ENCODE data around the gene SMCO4.

The SMCO4 gene

DNA sequence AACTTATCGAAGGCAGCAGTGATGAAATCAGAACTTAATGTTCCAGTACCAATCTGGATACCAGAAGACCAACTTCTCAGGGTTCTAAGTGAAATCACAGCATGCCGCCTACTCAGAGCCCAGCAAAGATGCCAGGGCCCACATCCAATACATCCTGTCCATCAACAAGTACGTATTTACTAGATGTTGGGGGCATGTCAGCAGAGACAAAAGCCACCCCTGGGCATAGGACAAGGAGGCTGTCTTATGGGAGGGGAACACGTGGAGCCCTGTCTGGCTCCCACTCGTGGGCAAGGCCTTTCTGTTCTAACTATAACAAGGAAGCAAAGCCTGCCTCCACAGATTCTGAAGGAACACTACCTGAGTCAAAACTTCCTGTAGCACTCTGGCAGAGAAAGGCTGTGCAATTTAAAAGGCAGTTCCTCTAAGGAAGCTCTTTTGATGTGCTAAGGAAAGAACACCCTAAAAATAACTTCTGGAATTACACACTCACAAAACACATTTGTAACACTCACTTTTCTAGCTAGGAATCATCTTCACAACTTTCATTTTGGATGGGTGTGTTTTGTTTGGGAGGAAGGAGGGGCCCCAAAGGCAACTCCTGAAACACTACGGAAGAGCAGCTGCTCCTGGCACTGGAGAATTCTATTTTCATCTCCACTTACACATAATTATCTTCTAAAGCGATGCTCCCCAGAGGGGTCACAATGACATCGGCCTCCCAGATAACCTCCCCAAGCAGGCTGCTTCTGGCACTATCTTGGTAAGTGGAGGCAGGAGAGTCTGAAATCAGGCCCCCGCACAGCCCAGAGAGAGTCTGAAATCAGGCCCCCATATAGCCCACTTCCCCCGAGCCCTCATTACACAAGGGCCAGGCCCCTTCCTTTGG is 14.2 kb downstream of the SMCO4 start:
- Histone ChIP-seq H3K4me3 (ENCODE audit: extremely low read depth, insufficient read depth, low read length, poor library complexity, severe bottlenecking) (no peak overlapping the region), H3K9me3 (ENCODE audit: control insufficient read depth, low read length) (no peaks in the 10 kb centered on the region), H3K27ac (ENCODE audit: low read depth, low read length, severe bottlenecking) (peak overlapping the region; percentile 6), H3K4me1 (ENCODE audit: control insufficient read depth, insufficient read depth, low read length, poor library complexity, severe bottlenecking) (peaks cover 13% of the 10 kb centered on the region), H3K36me3 (ENCODE audit: control insufficient read depth, insufficient read depth, low read length) (no peaks in the 10 kb centered on the region)
- WGBS, 2 experiments (ENCODE audit: insufficient coverage in 2 of 2) = 51 to 100% methylated on average over 1 to 2 of the region's 10 CpGs

DNA sequence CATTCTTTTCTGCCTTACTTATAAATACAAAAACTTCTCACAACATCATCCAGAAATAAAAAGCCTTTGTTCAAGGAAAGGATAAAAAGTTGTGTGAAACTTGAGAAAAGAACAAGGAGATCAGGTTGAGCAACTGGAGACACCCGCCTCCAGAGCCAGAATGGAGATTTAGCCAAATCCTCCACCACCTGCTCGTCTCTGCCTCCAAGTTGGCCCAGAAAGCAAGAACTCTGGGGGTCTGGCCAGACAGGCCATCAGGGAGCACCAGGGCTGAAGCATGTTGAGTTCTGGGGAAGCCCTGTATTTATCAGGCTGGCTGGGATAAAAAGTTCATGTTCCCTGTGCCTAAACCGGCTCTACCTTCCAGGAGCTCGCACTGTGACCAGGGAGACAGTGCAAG is 14.9 kb downstream of the SMCO4 start:
- Histone ChIP-seq H3K4me3 (ENCODE audit: extremely low read depth, insufficient read depth, low read length, poor library complexity, severe bottlenecking) (no peak overlapping the region), H3K4me1 (ENCODE audit: control insufficient read depth, insufficient read depth, low read length, poor library complexity, severe bottlenecking) (peaks cover 13% of the 10 kb centered on the region), H3K36me3 (ENCODE audit: control insufficient read depth, insufficient read depth, low read length) (no peaks in the 10 kb centered on the region), H3K27ac (ENCODE audit: low read depth, low read length, severe bottlenecking) (no peak overlapping the region), H3K9me3 (ENCODE audit: control insufficient read depth, low read length) (no peaks in the 10 kb centered on the region)
- 84 to 100% methylated on average over 3 of the region's 4 CpGs for WGBS, 2 experiments (ENCODE audit: insufficient coverage in 2 of 2)

DNA sequence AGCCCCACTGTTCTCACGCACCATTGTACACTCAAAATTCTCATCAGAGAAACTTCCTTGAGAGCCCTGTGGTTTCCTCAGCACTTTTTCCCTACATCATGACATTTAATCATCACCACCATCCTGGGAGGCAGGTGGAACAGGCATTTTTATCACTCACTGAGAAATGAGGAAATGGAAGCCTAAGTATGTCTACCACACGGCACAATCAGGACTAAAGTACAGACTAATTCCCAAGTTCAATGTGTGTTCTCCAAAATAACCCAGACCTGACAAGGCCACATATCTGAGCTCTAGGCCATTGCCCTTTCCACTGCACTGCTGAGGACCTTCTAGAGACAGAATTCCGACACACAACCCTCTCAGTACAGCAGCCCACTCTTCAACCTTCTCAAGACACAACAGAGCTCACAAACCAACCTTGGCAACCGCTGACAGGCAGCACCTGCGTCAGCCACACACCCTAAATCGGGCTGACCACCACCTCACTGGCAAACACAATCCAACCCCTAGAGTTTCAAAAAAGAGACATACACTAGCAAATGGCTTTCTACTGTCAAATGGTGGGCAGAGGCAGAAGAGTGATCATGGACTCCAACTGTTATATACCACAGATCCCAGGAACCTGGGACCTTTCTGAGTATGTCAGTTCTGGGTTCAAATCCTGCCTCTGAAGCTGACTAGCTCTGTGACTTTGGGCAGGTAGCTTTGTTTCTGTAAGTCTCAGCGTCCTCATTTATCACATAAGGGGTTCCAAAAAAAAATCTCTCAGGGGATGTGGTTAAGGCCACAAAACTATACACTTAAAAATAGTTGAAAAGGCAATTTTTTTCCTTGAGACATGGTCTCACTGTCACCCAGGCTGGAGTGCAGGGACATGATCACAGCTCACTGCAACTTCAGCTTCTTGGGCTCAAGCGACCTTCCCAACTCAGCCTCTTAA is 16.3 kb downstream of the SMCO4 start:
- Histone ChIP-seq H3K27ac (ENCODE audit: low read depth, low read length, severe bottlenecking) (no peak overlapping the region), H3K9me3 (ENCODE audit: control insufficient read depth, low read length) (no peaks in the 10 kb centered on the region), H3K36me3 (ENCODE audit: control insufficient read depth, insufficient read depth, low read length) (no peaks in the 10 kb centered on the region), H3K4me1 (ENCODE audit: control insufficient read depth, insufficient read depth, low read length, poor library complexity, severe bottlenecking) (peaks cover 13% of the 10 kb centered on the region), H3K4me3 (ENCODE audit: extremely low read depth, insufficient read depth, low read length, poor library complexity, severe bottlenecking) (no peak overlapping the region)
- WGBS, 2 experiments (ENCODE audit: insufficient coverage in 2 of 2) = 87 to 91% methylated on average over 5 to 6 of the region's 8 CpGs

DNA sequence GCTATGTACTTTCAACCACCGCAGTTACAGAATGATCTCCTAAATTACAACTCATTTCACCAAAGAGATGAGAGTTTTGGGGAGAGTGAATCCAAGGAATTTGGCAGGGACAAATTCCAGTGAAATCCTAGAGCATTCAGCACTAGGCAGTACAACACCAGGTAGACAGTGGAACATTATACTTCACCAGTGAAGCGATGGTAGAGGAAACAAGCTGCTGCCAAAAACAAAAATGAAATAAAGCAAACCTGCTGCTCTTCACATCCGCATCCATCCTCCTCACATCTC is 16.9 kb downstream of the SMCO4 start:
- Histone ChIP-seq H3K9me3 (ENCODE audit: control insufficient read depth, low read length) (no peaks in the 10 kb centered on the region), H3K4me3 (ENCODE audit: extremely low read depth, insufficient read depth, low read length, poor library complexity, severe bottlenecking) (no peak overlapping the region), H3K4me1 (ENCODE audit: control insufficient read depth, insufficient read depth, low read length, poor library complexity, severe bottlenecking) (peaks cover 13% of the 10 kb centered on the region), H3K36me3 (ENCODE audit: control insufficient read depth, insufficient read depth, low read length) (no peaks in the 10 kb centered on the region), H3K27ac (ENCODE audit: low read depth, low read length, severe bottlenecking) (no peak overlapping the region)
- 79 to 89% methylated on average over 2 of the region's 3 CpGs for WGBS, 2 experiments (ENCODE audit: insufficient coverage in 2 of 2)

DNA sequence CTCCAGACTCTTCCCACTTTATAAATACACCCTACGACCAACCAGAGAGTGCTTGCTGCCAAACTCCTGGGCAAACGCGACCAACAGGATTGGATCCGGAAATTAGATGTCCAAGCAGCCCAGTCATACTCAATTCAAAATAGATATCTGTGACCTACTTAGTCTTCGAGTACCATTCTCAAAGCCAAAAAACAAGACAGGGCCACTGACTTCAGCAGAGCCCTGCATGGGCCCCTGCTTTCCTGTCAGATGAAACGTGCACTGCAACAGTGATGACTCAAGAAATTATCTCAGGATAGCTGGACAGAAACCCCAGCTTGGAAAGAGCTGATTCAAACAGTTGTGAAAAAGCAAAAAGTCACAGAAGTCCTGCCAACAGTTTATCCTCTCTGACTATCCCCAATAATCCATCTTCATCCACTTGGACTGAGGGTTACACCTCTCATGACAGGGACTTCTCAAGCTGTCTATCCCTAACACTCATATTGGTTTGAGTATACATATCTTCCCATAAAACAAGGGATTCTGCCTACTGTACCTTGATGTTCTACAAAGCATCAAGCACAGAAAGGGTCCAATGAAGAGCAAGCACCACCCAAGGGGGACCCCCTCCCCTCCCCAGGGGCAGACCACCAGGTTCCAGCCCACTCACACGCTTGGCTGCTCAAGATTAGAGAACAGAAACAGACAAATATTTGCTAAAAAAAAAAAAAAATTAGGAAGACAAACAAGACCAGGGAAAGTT is 17.4 kb downstream of the SMCO4 start:
- Histone ChIP-seq H3K36me3 (ENCODE audit: control insufficient read depth, insufficient read depth, low read length) (no peaks in the 10 kb centered on the region), H3K4me1 (ENCODE audit: control insufficient read depth, insufficient read depth, low read length, poor library complexity, severe bottlenecking) (peaks cover 13% of the 10 kb centered on the region), H3K4me3 (ENCODE audit: extremely low read depth, insufficient read depth, low read length, poor library complexity, severe bottlenecking) (no peak overlapping the region), H3K27ac (ENCODE audit: low read depth, low read length, severe bottlenecking) (no peak overlapping the region), H3K9me3 (ENCODE audit: control insufficient read depth, low read length) (no peaks in the 10 kb centered on the region)
- 77 to 89% methylated on average over 6 of the region's 7 CpGs for WGBS, 2 experiments (ENCODE audit: insufficient coverage in 2 of 2)

DNA sequence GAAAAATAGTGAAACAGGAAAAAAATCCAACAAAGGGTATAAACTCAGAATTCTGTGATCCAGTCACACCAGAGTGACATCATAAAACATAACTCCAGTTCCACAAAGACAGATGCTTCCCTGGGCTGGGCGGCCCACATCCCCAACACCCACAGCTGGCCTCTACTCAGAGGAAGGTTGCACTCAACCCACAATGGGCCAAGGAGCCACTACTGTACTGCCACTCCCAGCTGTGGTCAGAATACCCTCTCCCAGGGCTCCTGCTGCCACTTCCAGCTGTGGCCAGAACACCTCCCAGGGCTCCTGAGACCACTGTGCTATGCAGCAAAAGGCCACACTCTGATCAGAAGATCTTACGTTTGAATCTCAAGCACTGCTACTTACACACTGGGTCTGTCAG is 18.3 kb downstream of the SMCO4 start:
- Histone ChIP-seq H3K36me3 (ENCODE audit: control insufficient read depth, insufficient read depth, low read length) (no peaks in the 10 kb centered on the region), H3K9me3 (ENCODE audit: control insufficient read depth, low read length) (no peaks in the 10 kb centered on the region), H3K27ac (ENCODE audit: low read depth, low read length, severe bottlenecking) (no peak overlapping the region), H3K4me1 (ENCODE audit: control insufficient read depth, insufficient read depth, low read length, poor library complexity, severe bottlenecking) (peaks cover 13% of the 10 kb centered on the region), H3K4me3 (ENCODE audit: extremely low read depth, insufficient read depth, low read length, poor library complexity, severe bottlenecking) (no peak overlapping the region)
- 92 to 100% methylated on average over 1 to 2 of the region's 2 CpGs for WGBS, 2 experiments (ENCODE audit: insufficient coverage in 2 of 2)

DNA sequence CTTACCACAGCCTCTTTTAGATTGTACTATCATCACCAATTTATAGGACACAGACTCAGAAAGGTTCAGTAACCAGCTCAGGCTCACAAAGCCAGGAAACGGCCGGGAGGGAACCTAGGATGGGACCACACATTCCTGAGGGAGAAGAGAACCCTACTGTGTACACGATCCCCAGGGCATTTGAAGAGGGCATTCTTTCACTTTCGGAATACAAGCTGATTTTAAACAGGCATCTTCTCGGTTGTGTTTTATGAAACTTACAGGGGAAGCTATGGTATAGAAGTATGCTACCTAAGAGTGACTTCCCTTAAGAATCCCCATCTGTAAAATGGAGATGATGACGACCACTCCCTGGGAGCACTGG is 19.0 kb downstream of the SMCO4 start:
- Histone ChIP-seq H3K4me1 (ENCODE audit: control insufficient read depth, insufficient read depth, low read length, poor library complexity, severe bottlenecking) (peaks cover 10% of the 10 kb centered on the region), H3K36me3 (ENCODE audit: control insufficient read depth, insufficient read depth, low read length) (no peaks in the 10 kb centered on the region), H3K27ac (ENCODE audit: low read depth, low read length, severe bottlenecking) (no peak overlapping the region), H3K9me3 (ENCODE audit: control insufficient read depth, low read length) (no peaks in the 10 kb centered on the region), H3K4me3 (ENCODE audit: extremely low read depth, insufficient read depth, low read length, poor library complexity, severe bottlenecking) (no peak overlapping the region)
- WGBS, 2 experiments (ENCODE audit: insufficient coverage in 2 of 2) = 85 to 90% methylated on average over 2 to 5 of the region's 6 CpGs

DNA sequence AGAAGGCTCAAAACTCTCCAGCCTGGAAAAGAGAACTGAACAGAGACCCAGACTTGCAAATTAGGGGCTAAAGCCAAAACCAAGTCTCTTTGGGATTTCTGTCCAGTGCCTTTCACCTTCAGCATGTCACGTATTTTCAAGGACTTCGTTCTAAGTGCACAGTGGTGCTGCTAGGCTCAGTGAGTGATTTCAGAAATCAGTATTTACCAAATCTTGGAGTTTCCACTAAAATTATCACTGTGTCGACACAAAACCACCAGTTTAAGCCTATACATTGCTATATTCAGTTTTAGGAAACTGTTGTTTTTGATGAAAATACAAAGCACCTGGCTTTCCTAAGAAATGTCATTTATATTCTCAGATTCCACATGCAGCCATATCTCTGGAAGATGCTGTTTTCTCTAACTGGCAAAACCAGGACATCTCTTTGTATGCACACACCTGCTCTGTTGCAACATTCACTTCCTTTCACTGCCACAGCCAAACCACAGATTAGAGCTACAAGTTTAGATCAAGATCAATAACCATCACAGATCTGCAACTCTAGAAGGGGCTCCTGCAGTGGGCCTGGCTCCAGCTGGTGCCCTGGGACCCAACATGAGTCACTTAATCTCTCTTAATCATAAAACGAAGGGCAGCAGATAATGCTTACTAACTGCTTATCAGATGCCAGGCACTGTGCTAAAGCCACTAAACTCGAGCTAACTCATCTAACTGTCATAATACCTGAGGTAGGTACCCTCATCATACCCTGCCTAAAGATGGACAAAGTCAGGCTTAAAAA is 22.3 kb downstream of the SMCO4 start:
- 87 to 90% methylated on average over 4 of the region's 5 CpGs for WGBS, 2 experiments (ENCODE audit: insufficient coverage in 2 of 2)
- no peaks in the 10 kb centered on the region for H3K9me3 ChIP-seq (ENCODE audit: control insufficient read depth, low read length)
- peaks cover 2% of the 10 kb centered on the region for H3K4me1 ChIP-seq (ENCODE audit: control insufficient read depth, insufficient read depth, low read length, poor library complexity, severe bottlenecking)
- H3K36me3 ChIP-seq (ENCODE audit: control insufficient read depth, insufficient read depth, low read length) = no peaks in the 10 kb centered on the region
- no peak overlapping the region for H3K27ac ChIP-seq (ENCODE audit: low read depth, low read length, severe bottlenecking)
- no peak overlapping the region for H3K4me3 ChIP-seq (ENCODE audit: extremely low read depth, insufficient read depth, low read length, poor library complexity, severe bottlenecking)

DNA sequence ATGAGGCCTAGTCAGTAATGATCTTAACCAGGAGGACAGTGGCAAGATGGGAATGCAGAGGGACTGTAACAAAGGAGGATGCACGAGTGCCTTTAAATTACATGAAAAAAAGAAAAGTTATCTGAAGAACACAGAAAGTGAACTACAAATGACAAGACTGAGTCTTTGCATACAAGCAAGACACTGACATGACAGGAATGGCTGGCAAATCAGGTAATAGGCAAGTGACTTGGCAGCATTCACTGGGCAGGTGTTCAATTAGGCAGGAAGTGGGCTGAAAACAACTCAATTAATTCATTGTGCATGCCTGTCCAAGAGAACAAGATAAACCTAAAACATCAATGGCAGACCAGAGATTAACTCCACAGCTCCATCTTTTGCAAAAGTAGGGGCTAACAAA is 24.0 kb downstream of the SMCO4 start:
- Histone ChIP-seq H3K4me3 (ENCODE audit: extremely low read depth, insufficient read depth, low read length, poor library complexity, severe bottlenecking) (no peak overlapping the region), H3K36me3 (ENCODE audit: control insufficient read depth, insufficient read depth, low read length) (no peaks in the 10 kb centered on the region), H3K27ac (ENCODE audit: low read depth, low read length, severe bottlenecking) (no peak overlapping the region), H3K4me1 (ENCODE audit: control insufficient read depth, insufficient read depth, low read length, poor library complexity, severe bottlenecking) (no peaks in the 10 kb centered on the region), H3K9me3 (ENCODE audit: control insufficient read depth, low read length) (no peaks in the 10 kb centered on the region)
- 83% methylated on average over 1 of the region's 1 CpG; no CpG with 5 or more reads in 1 of the 2 experiments for WGBS, 2 experiments (ENCODE audit: insufficient coverage in 2 of 2)

DNA sequence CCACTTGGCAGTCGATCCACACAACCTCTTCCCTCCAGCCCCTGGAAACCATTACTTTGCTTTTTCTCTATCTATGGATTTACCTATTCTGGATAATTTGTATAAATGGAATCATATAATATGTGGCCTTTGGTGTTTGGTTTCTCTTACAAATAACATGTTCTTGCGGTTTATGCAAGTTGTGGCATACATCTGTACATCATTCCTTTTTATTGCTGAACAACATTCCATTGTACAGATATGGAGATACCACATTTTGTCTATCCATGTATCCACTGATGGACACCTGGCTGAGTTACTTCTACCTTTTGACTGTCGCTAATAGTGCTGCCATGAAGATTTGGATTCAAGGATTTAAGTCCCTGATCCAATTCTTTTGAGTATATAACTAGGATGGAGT is 25.1 kb downstream of the SMCO4 start:
- Histone ChIP-seq H3K4me3 (ENCODE audit: extremely low read depth, insufficient read depth, low read length, poor library complexity, severe bottlenecking) (no peak overlapping the region), H3K27ac (ENCODE audit: low read depth, low read length, severe bottlenecking) (no peak overlapping the region), H3K4me1 (ENCODE audit: control insufficient read depth, insufficient read depth, low read length, poor library complexity, severe bottlenecking) (no peaks in the 10 kb centered on the region), H3K9me3 (ENCODE audit: control insufficient read depth, low read length) (no peaks in the 10 kb centered on the region), H3K36me3 (ENCODE audit: control insufficient read depth, insufficient read depth, low read length) (no peaks in the 10 kb centered on the region)
- WGBS, 2 experiments (ENCODE audit: insufficient coverage in 2 of 2) = 100% methylated on average over 1 of the region's 3 CpGs; no CpG with 5 or more reads in 1 of the 2 experiments

All from mesodermal cell (in vitro differentiated cells).